HG03135 (cell line): ENCODE data around the gene NPTN.
"Not testable (repeated sequence)": the region's sequence is repeated elsewhere in the genome, so short reads cannot be mapped to it uniquely, and the experiment has no call there.

Experiments used
- ATAC-seq: cut with Tn5 transposase; IDR thresholded peaks from one replicate; pipeline ENCODE4 v1.9.1; 2021; ENCODE audit warnings: mild to moderate bottlenecking, moderate library complexity; ENCODE audit not compliant: unreplicated experiment

Gene NPTN

DNA sequence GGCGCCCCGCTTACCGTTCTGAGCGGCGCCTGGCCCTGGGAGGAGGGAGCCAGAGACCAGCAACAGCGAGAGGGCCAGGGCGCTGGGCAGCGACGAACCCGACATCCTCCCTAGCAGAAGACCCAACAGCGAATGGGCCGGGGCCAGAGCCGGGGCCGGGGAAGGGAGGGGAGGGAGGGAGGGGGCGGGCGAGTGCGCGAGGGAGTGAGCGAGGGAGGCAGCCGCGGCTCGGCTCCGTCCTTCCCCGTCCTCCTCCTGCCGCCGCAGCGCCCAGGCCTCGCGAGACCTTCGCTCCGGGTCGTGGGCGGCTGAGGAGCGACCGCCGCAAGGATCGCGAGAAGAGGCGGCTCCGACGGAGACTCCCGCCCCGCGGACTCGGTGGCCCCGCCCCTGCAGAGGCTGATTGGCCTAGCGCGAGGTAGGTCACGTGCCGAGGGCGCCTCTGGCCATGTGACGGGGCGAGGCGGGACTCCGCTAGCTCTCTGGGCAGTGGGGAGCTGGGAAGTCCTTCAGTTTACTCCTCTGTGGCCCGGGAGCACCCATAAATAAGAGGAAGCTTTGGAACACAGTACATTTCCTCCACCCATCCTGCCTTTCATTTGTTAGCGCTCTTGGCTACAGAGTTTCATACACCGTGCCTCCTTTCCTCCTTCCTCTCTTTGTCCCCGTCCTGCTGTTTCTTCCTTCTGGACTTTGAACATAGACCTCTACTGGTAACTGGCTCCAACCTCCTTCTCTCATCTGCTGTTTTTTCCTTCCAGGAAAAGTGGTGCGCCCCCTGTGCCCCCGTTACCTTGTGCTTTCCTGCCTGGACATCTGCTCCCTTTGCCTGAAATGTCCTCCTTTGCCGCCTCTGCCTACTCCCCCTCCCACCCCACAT is at the start of gene NPTN:
TSS of gene NPTN (minus strand) at position 279 of the 880 bp plus-strand sequence. CDS start at position 105, 174 bp downstream.
- ATAC-seq, result peak; percentile 92

DNA sequence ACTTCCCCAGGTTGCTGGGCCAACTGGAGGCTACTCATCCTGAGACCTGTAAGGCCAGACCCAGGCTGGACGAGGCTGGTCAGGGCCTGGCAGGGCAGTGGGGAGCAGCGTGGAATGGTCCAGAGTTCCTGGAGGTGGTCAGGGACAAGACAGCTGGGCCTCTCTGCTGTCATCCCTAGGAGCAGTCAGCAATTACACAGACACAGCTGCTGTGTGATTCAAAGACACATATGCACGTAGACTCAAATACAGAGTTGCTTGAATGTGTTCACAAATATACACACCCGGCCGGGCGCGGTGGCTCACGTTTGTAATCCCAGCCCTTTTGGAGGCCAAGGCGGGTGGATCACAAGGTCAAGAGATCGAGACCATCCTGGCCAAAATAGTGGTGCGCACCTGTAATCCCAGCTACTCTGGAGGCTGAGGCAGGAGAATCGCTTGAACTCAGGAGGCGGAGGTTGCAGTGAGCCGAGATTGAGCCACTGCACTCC is 49.5 kb upstream of the NPTN start:
- no peak for ATAC-seq

DNA sequence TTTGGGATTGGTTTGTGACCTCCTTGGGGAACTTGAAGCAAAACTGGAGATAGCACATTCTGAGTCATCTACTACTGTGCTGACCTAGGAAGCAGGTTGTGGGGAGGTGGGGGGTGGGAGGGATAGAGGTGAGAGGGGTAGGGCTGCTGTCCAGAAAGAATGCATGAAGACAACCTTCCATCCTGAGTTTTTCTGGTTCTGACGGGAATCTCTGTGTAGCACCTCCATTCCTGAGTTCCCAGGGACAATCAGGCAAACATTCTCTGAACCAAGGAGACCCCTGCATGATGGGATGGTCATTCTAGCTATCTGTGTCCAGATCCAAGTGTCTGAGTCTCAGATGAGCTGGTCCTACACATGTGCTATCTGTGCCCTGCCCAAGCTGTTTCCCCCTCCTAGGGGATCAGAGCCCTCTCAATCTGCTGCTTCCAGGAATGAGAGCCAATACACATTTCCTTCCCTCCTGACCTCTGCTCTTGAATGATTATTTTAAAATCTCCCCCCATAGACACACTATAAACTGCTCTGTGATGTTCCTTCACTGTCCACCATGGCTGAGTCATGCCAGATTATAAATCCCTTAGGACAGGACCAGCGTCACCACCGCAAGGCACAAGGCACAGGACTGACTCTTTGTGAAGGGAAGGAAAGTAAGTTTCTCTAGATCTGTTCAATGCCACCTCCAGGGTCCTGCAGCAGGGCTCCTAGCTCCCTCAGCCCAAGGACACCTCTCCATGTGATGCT is 48.8 kb upstream of the NPTN start:
- ATAC-seq, result no peak

DNA sequence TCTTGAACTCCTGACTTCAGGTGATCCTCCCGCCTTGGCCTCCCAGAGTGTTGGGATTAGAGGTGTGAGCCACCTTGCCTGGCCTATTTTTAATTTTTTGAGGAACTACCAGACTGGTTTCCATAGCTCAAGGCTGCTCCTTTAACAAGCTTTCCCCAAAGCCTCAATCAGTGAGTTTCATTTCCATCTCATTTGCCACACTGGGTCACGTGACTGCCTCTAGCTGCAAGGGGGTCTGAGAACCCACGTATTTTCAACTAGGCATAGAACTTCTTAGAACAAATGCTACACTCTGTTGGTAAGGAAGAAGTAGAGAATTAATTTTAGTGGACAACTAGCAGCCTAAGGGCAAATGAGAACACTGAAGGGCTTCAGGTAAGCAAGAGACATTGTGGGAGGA is 47.9 kb upstream of the NPTN start:
- ATAC-seq, result no peak

DNA sequence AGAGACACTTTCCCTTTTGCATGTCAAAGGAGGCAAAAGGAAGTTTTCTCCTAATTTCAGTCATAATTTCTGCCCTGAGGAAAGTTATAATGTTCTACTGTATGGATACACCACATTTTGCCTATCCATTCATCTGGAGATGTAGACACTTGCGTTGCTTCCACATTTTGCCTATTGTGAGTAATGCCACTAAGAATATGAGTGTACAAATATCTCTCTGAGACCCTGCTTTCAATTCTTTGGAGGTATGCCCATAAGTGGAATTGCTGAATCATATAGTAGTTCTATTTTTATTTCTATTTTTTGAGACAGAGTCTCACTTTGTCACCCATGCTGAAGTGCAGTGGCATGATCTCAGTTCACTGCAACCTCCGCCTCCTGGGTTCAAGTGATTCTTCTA is 47.4 kb upstream of the NPTN start:
- no peak for ATAC-seq

DNA sequence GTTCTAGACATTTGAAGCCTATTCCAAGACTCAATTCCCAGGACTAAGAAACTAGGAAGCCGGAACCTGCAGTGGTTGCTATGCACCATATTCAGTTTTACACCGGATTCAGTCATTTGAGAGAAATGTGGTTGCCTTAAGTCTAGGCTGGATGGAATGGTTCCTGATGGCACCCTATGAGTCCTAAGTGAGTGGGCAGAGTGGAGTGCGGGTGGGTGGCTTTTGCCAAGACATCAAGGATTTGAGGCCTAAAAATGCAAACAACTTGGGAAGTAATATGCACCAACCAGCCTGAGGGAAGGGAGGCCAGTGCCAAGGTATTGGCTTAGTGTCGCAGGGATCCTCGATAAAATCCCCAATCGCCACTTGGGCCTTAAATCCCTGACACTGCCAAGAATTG is 46.8 kb upstream of the NPTN start:
- ATAC-seq, result no peak

DNA sequence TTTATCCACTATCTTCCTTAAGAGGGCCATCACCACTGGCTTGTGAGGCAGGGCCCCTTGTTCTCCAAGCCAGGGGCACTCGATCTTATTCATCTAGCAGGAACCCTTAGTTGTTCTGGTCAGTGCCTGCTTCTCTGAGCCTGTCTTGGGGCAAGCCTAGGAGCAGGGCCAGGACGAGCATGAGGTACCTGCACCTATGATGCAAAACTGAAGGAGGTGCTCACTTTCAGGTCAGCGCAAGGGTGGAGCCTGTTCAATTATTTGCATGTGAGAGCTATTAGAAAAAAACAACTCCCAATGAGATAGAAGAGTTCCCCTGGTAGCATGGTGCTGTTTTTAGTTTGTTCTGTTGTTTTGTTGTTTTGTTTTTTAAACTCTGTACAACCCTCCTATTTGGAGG is 46.0 kb upstream of the NPTN start:
- no peak for ATAC-seq

DNA sequence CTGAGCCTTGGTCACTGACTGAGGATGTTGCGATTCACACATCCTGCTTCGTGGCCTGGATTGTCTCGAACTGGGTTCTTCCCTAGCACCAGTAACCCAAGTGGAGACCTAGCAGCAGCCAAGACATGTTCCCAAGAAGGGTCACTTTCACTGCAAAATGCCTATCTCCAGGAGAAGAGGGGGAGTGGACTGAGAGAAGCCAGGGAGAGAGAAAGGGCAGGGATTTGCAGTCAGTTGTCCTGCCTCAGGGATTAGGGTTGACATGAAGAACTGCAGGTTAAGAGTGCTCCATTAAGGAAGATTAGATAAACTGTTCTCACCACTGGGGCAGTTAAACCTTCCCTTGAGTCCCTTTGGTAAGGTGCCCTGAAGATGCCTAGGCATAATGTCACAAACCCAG is 45.3 kb upstream of the NPTN start:
- no peak for ATAC-seq

DNA sequence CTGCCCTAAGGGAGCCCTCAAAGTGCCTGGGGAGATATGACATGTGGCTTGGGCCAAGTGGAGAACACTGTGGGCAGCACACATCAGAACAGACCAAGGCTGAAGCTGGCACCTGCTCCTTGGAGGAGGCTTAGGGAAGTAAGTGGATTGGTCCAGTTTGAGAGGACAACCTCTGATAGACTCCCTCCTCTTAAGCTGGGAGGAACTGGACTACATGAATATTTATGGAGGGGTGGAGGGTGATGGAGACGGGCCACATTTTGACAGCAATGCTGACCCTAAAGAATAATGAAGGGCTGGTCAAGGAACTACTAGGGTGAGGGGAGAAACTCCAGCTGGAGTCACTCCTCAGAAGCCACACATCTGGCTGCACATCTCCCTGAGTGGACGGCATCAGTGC is 44.5 kb upstream of the NPTN start:
- ATAC-seq, result no peak

DNA sequence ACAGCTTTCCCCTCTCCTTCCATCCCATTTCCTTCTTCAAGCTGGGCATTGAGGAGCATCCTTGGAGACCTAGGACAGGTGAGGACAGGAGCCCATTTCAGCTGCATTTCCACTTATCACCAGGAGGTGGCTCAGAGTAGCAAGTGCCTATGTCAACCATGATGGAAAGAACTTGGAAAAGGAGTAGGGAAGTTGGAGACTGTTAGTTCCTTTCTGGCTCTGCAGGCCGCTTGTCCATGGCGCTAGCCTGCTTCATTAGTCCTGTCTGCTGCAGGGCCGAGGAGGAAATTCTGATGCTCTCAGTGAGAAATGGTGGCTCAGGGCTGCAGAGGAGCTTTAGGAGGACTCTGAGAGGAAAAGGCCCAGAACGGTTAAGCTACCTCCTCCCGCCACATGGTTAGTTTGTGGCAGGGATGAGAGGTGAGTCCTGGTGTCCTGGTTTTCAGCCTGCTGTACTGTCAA is 44.0 kb upstream of the NPTN start:
- ATAC-seq, result no peak

DNA sequence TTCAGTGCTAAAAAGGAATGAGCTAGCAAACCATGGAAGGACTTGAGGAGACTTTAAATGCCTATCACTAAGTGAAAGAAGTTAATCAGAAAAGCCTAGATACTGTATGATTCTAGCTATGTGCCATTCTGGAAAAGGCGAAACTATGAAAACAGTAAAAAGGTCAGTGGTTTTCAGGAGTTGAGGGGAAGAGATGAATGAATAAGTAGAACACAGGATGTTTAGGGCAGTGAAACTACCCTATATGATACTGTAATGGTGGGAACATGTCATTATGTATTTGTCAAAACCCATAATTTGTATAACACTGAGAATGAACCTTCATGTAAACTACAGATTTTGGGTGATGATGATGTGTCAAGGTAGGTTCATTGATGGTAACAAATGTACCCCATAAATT is 41.4 kb upstream of the NPTN start:
- no peak for ATAC-seq

DNA sequence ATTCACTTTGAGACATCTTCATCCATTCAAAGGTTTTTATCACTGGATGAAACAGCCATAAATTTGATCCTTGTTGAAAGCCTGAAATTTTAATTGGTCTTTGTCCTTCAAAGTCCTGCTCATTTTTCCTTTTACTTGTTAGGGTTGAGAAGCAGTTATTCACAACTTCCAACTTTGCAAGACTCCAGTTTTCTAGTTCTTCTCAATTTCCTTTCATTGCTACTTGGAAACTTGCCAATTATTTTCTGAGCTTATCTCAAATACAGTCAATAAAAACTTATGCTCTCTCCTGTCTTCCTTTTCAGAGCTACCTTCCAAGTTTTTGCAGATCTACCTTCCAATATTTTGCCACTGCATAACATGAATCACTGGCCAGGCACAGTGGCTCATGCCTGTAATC is 27.3 kb upstream of the NPTN start:
- ATAC-seq, result no peak

DNA sequence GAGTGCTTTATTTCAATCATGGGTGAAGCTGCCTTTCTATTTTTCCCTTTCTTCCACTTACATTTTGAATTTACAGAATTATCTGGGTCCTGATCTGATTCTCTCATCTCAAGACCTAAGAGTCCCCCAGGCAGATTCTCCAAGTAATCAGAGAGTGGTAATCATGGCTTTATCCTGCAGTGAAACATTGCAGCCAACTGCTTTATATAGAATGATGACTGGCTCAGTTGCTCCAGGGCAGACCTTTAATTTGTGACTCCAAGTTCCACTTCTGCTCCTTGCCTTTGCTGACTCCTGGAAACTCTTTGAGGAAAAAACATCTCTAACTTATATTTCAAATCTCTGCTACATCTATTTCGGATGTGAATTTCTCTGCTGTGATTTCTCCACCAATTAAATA is 25.5 kb upstream of the NPTN start:
- ATAC-seq, result no peak

DNA sequence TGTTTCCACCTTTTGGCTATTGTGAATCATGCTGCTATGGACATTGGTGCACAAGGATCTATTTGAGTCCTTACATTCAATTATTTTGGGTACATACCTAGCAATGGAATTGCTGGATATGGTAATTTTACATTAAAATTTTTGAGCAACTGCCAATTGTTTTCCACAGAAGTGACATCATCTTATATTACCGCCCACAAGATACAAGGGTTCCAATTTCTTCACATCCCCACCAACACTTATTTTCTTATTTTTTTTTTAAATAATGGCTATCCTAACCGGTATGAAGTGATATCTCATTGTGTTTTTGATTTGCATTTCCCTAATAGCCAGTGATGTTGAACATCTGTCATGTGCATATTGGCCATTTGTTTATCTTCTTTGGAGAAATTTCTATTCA is 22.5 kb upstream of the NPTN start:
- no peak for ATAC-seq

DNA sequence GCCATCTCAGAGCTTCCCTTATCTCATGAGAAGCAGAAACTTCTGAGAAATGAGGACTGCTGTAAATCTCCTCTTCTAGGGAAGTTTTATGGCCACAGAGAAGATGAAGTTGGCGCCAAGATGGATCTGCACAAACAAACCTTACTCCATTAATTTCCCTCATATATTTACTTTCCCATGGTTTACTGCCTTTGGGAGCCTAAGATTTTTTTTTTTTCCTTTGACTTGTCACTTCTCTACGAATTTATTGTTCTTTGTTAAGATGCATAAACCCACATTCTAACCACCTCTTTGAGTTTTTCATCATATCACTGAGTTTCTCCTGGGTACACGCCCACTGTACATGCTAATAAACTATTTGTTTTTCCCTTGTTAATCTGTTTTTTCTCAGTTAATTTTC is 21.5 kb upstream of the NPTN start:
- no peak for ATAC-seq

DNA sequence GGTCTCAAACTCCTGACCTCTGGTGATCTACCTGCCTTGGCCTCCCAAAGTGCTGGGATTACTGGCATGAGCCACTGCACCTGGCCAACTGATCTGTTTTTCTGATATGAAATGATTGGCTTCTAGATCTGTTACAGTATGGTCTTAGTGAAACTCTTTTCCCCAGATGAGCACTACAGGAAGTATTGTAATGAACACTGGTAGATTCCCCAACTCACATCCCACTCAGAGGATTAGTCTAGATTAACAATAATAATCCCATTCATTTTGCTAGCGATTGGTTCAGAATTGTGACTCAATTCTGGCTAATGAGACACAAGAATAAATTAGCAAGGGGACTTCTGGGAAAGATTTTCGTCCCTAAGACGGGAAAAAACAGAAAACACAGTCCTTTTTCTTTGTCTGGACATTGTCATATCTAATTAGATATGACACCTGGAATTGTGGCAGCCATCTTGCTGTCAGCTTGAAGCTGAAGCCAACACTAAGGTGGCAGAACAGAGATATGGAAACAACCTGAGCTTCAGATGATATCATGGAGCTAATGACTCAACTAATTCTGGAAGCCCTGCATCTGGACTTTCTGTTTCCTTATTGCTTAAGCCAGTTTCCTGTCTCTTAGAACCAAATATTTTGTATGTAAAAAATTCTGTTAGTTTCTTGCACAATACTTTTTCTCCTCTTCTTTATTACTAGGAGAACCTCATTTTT is 17.4 kb upstream of the NPTN start:
- ATAC-seq, result no peak

DNA sequence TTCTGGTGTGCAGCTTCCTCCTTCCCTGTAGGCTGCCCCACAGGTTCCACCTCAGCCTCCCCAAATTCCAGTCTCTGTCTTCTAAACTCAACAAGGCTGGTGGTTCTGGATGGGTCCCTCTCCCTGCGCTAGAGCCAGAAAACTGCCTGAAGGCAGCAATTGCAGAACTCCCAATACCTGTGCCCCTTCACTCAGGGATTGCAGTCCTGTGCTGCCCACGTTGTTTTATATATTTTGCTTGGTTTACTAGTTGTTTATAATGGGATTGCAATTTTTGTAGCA is 14.8 kb upstream of the NPTN start:
- ATAC-seq, result no peak

DNA sequence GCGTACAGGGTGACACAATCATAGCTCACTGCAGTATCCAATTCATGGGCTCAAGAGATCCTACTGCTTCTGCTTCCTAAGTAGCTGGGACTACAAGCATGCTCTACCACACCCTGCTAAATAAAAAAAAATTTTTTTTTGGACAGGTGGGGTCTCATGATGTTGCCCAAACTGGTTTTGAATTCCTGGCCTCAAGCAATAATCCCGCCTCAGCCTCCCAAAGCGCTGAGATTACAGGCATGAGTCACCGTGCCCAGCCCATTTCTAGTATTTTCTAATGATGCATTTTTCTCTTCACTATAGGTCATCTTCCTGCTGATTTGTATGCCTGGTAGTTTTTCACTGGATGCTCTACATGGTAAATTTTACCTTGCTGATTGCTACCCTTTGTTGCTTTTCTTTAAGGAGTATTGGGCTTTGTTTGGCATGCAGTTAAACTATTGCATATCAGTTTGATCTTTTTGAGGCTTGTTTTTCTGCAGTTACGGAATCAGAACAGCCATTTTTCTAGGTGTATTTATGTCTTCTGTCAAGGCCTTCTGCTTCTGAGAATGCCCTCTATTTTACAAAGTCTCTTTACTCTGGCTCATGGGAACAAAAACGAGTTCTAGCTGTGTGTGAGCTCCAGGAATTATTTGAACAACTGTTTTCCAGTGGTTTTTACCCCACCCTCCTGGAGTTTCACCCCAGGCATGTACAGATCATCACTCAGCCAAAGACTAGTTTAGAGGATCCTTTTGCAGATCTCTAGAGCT is 14.2 kb upstream of the NPTN start:
- no peak for ATAC-seq

DNA sequence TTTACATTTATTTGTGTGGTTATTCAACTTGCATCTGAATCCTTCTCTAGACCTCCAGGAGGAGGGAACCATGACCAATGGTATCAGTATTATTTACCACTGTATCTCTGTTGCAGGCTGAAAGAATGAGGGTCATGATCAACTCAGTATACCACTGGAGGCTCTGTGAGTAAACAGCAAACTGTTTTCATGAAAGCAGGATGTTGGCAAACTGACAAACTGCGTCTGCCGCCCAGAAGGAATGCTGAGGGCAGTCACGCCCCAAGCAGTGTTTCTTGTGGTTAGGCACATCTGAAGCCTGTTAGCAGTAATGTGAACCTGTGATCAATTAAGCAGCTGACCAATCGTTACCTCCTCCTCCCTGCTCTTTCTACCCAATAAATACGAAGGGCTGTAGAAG is 6.3 kb upstream of the NPTN start:
- not testable (repeated sequence) for ATAC-seq

DNA sequence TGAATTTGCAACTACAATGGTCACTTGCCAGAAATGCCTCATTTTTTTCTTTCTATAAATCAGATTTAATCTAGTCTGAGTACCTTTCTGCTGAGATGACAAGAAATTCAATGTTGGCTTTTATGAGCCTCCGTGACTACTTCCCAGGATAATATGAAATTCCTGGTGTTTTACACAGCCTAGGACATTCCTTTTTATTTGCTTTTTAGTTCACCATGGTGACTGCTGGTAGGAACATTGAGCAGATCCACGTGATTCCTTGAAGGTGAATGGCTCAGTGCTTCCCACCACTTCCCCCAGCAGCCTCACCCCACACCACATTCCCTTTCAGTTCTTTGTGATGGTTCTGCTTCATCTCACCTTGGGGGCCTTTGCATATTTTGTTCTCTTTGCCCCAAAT is 4.3 kb upstream of the NPTN start:
- ATAC-seq, result no peak

DNA sequence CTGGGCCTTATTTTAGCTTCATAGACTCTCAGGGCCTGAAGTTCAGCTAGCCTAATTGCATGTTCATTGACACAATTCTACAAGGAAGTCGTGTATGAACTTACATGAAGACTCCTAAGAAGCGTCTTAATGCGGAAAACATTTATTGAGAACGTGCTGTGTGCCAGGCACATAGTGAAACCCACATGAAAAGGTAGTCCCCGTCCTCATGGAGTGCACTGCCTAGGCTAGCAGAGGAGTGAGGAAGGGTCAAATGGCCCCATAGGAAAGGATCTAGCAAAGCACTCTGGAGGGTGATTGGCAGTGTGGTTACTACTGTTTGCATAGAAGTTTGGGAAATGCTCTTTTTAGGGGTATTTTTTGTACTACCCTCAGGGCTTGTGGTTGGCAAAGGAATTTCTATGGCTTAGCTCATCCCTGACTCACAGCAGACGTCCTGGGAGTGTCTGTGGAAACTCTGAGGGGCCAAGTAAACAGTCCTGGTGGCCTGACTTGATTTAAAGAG is 854 bp upstream of the NPTN start:
- no peak for ATAC-seq
